Stimulated activated naive CD8-positive, alpha-beta T cell treated with anti-CD3 and anti-CD28 coated beads, Interleukin-15, Interleukin-2, amounts not matched to agents 100 ng/mL and 50 ng/mL, for 24 hours (primary cell): Measurements from ENCODE around the gene ARSI.

Source experiments
- H3K27ac Mint-ChIP-seq: one replicate; pipeline ENCODE4 v1.8.0; 2021; ENCODE audit warnings: mild to moderate bottlenecking, mixed read lengths
- H3K27me3 Mint-ChIP-seq: one replicate; pipeline ENCODE4 v1.8.0; 2021; ENCODE audit warnings: mixed read lengths
- H3K36me3 Mint-ChIP-seq: one replicate; pipeline ENCODE4 v1.8.0; 2021; ENCODE audit warnings: low read depth, mixed read lengths
- H3K4me1 Mint-ChIP-seq: one replicate; pipeline ENCODE4 v1.8.0; 2021; ENCODE audit warnings: low read depth, mixed read lengths
- H3K4me3 Mint-ChIP-seq: one replicate; pipeline ENCODE4 v1.8.0; 2021; ENCODE audit warnings: mild to moderate bottlenecking, mixed read lengths
- H3K9me3 Mint-ChIP-seq: one replicate; pipeline ENCODE4 v1.8.0; 2021; ENCODE audit warnings: mixed read lengths

Gene ARSI

GRCh38 chr5:150281987-150282386, 20.7 kb downstream of the ARSI start:
- H3K36me3 Mint-ChIP-seq: no peaks in the 10 kb centered on the region
- no peaks in the 10 kb centered on the region for H3K27me3 Mint-ChIP-seq
- no peaks in the 10 kb centered on the region for H3K4me1 Mint-ChIP-seq
- no peaks in the 10 kb centered on the region for H3K9me3 Mint-ChIP-seq
- no peak overlapping the region for H3K4me3 Mint-ChIP-seq
- no peak overlapping the region for H3K27ac Mint-ChIP-seq

GRCh38 chr5:150279330-150280020, 23.2 kb downstream of the ARSI start:
- no peaks in the 10 kb centered on the region for H3K4me1 Mint-ChIP-seq
- H3K27ac Mint-ChIP-seq: no peak overlapping the region
- H3K27me3 Mint-ChIP-seq: no peaks in the 10 kb centered on the region
- H3K9me3 Mint-ChIP-seq: no peaks in the 10 kb centered on the region
- H3K4me3 Mint-ChIP-seq: no peak overlapping the region
- H3K36me3 Mint-ChIP-seq: no peaks in the 10 kb centered on the region

GRCh38 chr5:150278916-150279315, 23.8 kb downstream of the ARSI start:
- no peaks in the 10 kb centered on the region for H3K36me3 Mint-ChIP-seq
- no peaks in the 10 kb centered on the region for H3K4me1 Mint-ChIP-seq
- no peaks in the 10 kb centered on the region for H3K9me3 Mint-ChIP-seq
- no peak overlapping the region for H3K4me3 Mint-ChIP-seq
- H3K27ac Mint-ChIP-seq: no peak overlapping the region
- no peaks in the 10 kb centered on the region for H3K27me3 Mint-ChIP-seq

- no peaks in the 10 kb centered on the region for H3K27me3 Mint-ChIP-seq
- H3K4me1 Mint-ChIP-seq: no peaks in the 10 kb centered on the region
- no peak overlapping the region for H3K27ac Mint-ChIP-seq
- no peaks in the 10 kb centered on the region for H3K9me3 Mint-ChIP-seq
- no peak overlapping the region for H3K4me3 Mint-ChIP-seq
- H3K36me3 Mint-ChIP-seq: no peaks in the 10 kb centered on the region
Measured at GRCh38 chr5:150278046-150278730, 24.5 kb downstream of the ARSI start.

- Mint-ChIP-seq H3K4me1 (no peaks in the 10 kb centered on the region), H3K27ac (no peak overlapping the region), H3K27me3 (no peaks in the 10 kb centered on the region)
Measured at GRCh38 chr5:150277043-150277442, 25.7 kb downstream of the ARSI start.

GRCh38 chr5:150274811-150275210, 27.9 kb downstream of the ARSI start:
- Mint-ChIP-seq H3K27me3 (no peaks in the 10 kb centered on the region), H3K9me3 (no peaks in the 10 kb centered on the region), H3K36me3 (no peaks in the 10 kb centered on the region), H3K27ac (no peak overlapping the region), H3K4me1 (no peaks in the 10 kb centered on the region), H3K4me3 (no peak overlapping the region)

More at GRCh38 chr5:150277043-150277442, 25.7 kb downstream of the ARSI start:
- Mint-ChIP-seq H3K9me3 (no peaks in the 10 kb centered on the region), H3K4me3 (no peak overlapping the region), H3K36me3 (no peaks in the 10 kb centered on the region)

DNA sequence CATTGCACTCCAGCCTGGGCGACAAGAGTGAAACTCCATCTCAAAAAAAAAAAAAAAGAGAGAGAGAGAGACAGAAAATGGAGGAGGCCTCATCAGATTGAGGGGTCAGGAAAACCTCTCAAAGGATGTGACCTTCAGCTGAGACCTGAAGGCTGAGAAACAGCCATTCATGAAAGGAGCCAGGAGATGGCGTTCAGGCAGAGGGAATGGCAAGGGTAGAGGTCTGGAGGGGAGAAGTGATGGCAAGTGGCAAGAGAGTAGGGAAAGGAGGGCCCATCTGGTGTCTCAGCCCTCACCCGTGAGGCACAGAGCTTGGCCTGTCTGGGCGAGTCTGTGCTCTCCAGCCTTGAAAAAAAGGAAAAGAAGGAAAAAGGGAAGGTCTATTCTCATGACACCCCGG, 30.2 kb downstream of the ARSI start:
- Mint-ChIP-seq H3K4me3 (no peak overlapping the region), H3K4me1 (no peaks in the 10 kb centered on the region), H3K9me3 (no peaks in the 10 kb centered on the region), H3K27ac (no peak overlapping the region), H3K36me3 (no peaks in the 10 kb centered on the region), H3K27me3 (no peaks in the 10 kb centered on the region)

- Mint-ChIP-seq H3K4me1 (no peaks in the 10 kb centered on the region), H3K9me3 (no peaks in the 10 kb centered on the region), H3K27me3 (no peaks in the 10 kb centered on the region), H3K4me3 (no peak overlapping the region), H3K27ac (no peak overlapping the region), H3K36me3 (no peaks in the 10 kb centered on the region)
Measured at GRCh38 chr5:150271923-150272322, 30.8 kb downstream of the ARSI start.

GRCh38 chr5:150271296-150271692, 31.4 kb downstream of the ARSI start:
- Mint-ChIP-seq H3K27me3 (no peaks in the 10 kb centered on the region), H3K4me1 (no peaks in the 10 kb centered on the region), H3K36me3 (no peaks in the 10 kb centered on the region), H3K4me3 (no peak overlapping the region), H3K9me3 (no peaks in the 10 kb centered on the region), H3K27ac (no peak overlapping the region)

- H3K9me3 Mint-ChIP-seq: no peaks in the 10 kb centered on the region
- H3K4me1 Mint-ChIP-seq: no peaks in the 10 kb centered on the region
- H3K4me3 Mint-ChIP-seq: no peak overlapping the region
- H3K36me3 Mint-ChIP-seq: no peaks in the 10 kb centered on the region
- H3K27me3 Mint-ChIP-seq: no peaks in the 10 kb centered on the region
- H3K27ac Mint-ChIP-seq: no peak overlapping the region
Measured at GRCh38 chr5:150270541-150271295, 32.0 kb downstream of the ARSI start.

DNA sequence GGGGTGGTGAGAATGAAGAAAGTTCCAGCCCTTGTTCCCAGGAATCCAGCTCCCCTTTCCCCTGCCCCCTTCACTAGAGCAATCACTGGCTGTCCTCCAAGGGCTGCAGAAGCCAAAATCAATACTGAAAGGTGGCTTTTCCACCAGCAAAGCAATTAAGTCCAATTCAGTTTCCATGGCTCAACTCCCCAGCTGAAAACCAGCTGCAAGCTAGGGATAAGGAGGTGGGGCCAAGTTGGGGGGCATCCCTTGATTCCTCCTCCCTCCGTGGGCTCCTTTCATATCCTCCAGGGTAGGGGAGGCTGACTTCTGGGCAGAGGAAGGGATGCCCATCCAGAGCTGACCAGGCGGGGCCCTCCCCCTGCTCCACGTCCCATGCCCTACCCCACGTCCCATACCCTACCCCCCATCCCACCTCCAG, 35.8 kb downstream of the ARSI start:
- H3K27me3 Mint-ChIP-seq: no peaks in the 10 kb centered on the region
- H3K4me3 Mint-ChIP-seq: no peak overlapping the region
- H3K4me1 Mint-ChIP-seq: no peaks in the 10 kb centered on the region
- no peaks in the 10 kb centered on the region for H3K9me3 Mint-ChIP-seq
- H3K27ac Mint-ChIP-seq: no peak overlapping the region
- no peaks in the 10 kb centered on the region for H3K36me3 Mint-ChIP-seq

- no peaks in the 10 kb centered on the region for H3K4me1 Mint-ChIP-seq
- H3K27ac Mint-ChIP-seq: no peak overlapping the region
- H3K4me3 Mint-ChIP-seq: no peak overlapping the region
- H3K9me3 Mint-ChIP-seq: no peaks in the 10 kb centered on the region
- H3K27me3 Mint-ChIP-seq: no peaks in the 10 kb centered on the region
- H3K36me3 Mint-ChIP-seq: no peaks in the 10 kb centered on the region
Measured at GRCh38 chr5:150265870-150266383, 36.8 kb downstream of the ARSI start.

DNA sequence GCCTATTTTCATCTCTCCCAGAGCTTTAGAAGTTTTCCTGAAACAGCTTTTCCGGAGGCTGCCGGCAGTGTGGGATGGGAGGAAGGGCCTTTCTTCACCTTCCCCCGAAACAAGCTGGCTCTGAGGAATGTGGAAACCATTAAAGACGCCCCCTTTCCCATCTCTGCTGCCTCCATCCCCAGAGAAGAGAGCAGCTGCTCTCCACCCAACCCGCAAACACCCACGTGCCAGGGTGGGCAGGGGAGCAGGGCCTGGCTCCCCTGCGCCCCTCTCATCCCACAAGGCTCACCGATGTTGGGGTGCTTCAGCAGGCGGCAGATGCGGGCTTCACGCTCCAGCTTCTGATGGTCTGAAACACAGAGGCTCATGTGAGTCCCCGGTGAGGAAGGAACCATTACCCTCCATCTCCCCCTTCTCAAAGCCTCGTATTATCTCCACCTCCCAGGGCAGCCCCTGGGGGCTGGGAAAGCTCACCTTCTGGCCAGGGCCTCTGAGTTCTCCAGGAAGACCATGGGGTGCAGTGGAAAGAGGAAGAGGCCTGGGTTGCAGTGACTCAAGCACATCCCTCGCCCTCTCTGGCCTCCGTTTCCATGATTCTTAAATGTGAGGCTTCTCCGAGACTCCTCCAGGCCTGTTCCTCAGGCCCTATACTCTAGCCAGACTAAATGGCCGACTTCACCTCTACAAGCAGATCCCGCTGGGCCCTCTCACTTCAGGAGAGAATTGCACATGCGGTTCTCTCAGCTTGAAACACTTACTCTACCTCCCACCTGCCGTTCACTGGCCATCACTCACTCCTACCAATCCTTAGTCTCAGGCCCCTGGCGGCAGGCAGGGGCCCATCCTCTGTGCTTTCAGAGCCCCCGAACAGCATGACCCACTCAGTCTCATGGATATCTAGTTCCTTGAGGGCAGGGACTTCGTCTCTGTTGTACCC, 37.8 kb downstream of the ARSI start:
- H3K27ac Mint-ChIP-seq: no peak overlapping the region
- H3K9me3 Mint-ChIP-seq: no peaks in the 10 kb centered on the region

DNA sequence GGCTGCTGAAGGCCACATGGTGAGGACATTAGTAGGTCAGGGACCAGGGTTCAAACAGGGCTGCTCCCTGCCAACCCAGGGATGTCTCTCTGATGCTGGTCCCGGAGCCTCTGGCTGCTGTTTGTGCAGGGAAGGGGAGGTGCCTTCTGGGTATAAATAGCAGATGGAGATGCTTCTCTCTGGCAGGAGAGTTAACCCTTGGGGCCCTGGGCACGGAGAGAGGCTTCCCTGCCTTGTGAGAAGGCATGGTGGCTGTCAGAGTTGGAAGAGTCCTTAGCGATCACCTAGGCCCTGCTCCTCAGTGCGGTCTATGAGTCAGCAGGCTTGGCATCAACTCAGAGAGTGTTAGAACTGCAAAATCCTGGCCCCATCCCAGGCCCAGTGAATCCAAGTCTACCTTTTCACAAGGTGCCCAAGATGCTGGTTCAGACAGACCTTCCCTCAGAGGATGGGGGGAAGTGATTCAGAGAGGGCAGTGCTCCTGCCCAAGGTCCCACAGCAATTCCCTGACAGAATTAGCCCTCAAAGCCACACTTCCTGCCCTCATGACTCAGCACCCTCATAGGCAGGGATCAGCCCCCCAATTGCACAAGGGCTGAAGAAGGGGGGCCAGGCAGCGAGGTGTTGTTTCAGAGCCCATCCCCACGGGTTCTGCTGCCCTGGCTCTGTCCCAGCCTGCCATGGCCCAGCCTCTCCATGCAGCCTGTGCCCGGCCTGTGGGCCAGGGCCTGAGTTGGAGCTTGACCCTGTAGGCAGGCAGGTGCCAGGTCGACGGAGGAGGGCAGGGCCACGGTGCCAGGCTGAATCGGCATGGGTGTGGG, 38.7 kb downstream of the ARSI start:
- Mint-ChIP-seq H3K4me3 (no peak overlapping the region), H3K4me1 (no peaks in the 10 kb centered on the region), H3K36me3 (no peaks in the 10 kb centered on the region), H3K9me3 (no peaks in the 10 kb centered on the region), H3K27me3 (no peaks in the 10 kb centered on the region), H3K27ac (no peak overlapping the region)

More for the DNA sequence above, 37.8 kb downstream of the ARSI start:
- no peak overlapping the region for H3K4me3 Mint-ChIP-seq
- H3K36me3 Mint-ChIP-seq: no peaks in the 10 kb centered on the region
- H3K27me3 Mint-ChIP-seq: no peaks in the 10 kb centered on the region
- H3K4me1 Mint-ChIP-seq: no peaks in the 10 kb centered on the region
